ENCODE results near the gene ATP6V1D.
"Not testable (repeated sequence)": the region's sequence is repeated elsewhere in the genome, so short reads cannot be mapped to it uniquely, and the experiment has no call there.

ATP6V1D gene

GRCh38 chr14:67365476-67365875 is 5.9 kb upstream of the ATP6V1D start:
- no peak for DNase-seq

- DNase-seq = no peak
Observed at GRCh38 chr14:67360470-67361206, 1.0 kb upstream of the ATP6V1D start.

- no peak for DNase-seq
Observed at GRCh38 chr14:67358924-67359774, 455 bp downstream of the ATP6V1D start.

- DNase-seq = no peak
Observed at GRCh38 chr14:67357969-67358354, 1.6 kb downstream of the ATP6V1D start.

- DNase-seq = no peak
Observed at GRCh38 chr14:67357186-67357968, 2.2 kb downstream of the ATP6V1D start.

GRCh38 chr14:67352055-67352454 is 7.5 kb downstream of the ATP6V1D start:
- DNase-seq = no peak

- no peak for DNase-seq
Observed at GRCh38 chr14:67345583-67345982, 14.0 kb downstream of the ATP6V1D start.

- no peak for DNase-seq
Observed at GRCh38 chr14:67343601-67344230, 15.9 kb downstream of the ATP6V1D start.

- DNase-seq = not testable (repeated sequence)
Observed at GRCh38 chr14:67341231-67341630, 18.4 kb downstream of the ATP6V1D start.

- no peak for DNase-seq
Observed at GRCh38 chr14:67335781-67336180, 23.8 kb downstream of the ATP6V1D start.

- no peak for DNase-seq
Observed at GRCh38 chr14:67332468-67332867, 27.1 kb downstream of the ATP6V1D start.

- no peak for DNase-seq
Observed at GRCh38 chr14:67331368-67332125, 28.1 kb downstream of the ATP6V1D start.

- DNase-seq = not testable (repeated sequence)
Observed at GRCh38 chr14:67329666-67330065, 29.9 kb downstream of the ATP6V1D start.

- DNase-seq = no peak
Observed at GRCh38 chr14:67319142-67319541, 40.5 kb downstream of the ATP6V1D start.

- DNase-seq = no peak
Observed at GRCh38 chr14:67317822-67318221, 41.8 kb downstream of the ATP6V1D start.

GRCh38 chr14:67313153-67313552 is 46.5 kb downstream of the ATP6V1D start:
- no peak for DNase-seq

- no peak for DNase-seq
Observed at GRCh38 chr14:67311868-67312267, 47.7 kb downstream of the ATP6V1D start.
